ENCODE measurements around the gene PYGB.

The PYGB gene

DNA sequence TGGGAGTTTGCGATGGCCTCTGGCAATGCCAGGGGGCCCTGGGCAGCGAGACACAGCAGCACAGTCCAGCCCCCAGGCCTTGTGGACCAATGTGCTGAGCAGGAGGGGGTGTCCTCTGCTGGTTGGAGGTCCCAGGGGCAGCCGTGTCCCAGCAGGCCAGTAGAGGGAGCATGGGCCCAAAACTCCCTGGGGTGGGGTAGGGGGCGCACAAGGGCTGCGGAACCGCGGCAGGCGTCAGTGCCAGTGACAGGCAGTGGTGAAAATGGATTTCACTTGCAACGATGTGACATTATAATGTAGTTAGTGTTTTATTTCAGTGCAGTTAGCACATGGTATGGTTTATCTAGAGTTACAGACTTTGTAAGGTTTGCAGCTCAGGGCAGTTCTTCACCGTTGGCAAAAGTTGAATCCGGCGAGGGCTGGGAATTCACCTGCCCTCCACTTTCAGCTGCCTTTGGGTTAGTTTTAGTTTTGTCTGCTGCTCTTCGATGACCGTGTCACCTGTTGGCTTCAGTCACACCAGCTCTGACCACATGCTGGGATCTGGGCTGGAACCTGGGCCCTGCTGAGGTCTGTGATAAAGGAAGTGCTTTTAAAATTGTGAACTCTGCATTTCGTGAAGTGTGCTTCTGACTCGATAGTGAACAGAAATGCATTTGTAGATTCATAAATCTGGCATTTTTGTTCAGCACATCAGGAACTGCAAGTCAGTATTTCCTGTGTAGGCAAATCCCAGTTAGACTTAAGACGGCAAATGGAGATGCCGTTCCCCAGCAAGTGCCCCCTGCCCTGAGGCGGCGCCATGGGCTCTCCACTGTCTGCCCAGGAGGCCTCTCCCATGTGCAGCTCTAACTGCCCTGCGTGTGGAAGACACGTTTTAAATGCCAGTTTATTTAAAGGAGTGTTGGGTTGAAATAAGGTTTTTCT, 46.8 kb downstream of the PYGB start:
- Histone ChIP-seq H3K9me3 (ENCODE audit: low read length) (no peaks in the 10 kb centered on the region), H3K36me3 (ENCODE audit: insufficient read depth, low read length) (peaks cover 67% of the 10 kb centered on the region), H3K4me1 (ENCODE audit: insufficient read depth, low read length) (no peaks in the 10 kb centered on the region)

GRCh38 chr20:25295386-25296093, 47.7 kb downstream of the PYGB start:
- H3K36me3 ChIP-seq (ENCODE audit: insufficient read depth, low read length), result peaks cover 60% of the 10 kb centered on the region
- no peaks in the 10 kb centered on the region for H3K4me1 ChIP-seq (ENCODE audit: insufficient read depth, low read length)

More for the DNA sequence above, 46.8 kb downstream of the PYGB start:
- H2AFZ ChIP-seq (ENCODE audit: low read depth, low read length), result no peak overlapping the region
- no peaks in the 10 kb centered on the region for H3K27me3 ChIP-seq (ENCODE audit: insufficient read depth, low read length)
- H3K4me3 ChIP-seq (ENCODE audit: low read length), result no peak overlapping the region

DNA sequence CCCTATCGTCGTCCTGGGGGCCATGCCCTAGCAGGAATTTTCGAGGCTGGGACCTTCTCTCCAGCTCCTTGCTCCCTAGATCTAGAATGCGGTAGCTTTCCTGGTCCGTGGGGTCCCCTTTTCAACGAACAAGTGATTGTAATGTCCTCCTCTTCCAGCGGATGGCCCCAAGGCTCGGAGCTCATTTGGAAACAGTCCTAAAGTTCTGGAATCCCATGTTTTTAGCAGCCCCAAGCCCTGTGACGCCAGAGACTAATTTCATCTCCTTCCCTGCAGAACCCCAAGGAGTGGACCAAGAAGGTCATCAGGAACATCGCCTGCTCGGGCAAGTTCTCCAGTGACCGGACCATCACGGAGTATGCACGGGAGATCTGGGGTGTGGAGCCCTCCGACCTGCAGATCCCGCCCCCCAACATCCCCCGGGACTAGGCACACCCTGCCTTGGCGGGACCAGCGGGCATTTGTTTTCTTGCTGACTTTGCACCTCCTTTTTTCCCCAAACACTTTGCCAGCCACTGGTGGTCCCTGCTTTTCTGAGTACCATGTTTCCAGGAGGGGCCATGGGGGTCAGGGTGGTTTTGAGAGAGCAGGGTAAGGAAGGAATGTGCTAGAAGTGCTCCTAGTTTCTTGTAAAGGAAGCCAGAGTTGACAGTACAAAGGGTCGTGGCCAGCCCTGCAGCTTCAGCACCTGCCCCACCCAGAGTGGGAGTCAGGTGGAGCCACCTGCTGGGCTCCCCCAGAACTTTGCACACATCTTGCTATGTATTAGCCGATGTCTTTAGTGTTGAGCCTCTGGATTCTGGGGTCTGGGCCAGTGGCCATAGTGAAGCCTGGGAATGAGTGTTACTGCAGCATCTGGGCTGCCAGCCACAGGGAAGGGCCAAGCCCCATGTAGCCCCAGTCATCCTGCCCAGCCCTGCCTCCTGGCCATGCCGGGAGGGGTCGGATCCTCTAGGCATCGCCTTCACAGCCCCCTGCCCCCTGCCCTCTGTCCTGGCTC, 48.5 kb downstream of the PYGB start:
- H3K9me3 ChIP-seq (ENCODE audit: low read length), result no peaks in the 10 kb centered on the region
- H3K4me1 ChIP-seq (ENCODE audit: insufficient read depth, low read length), result no peaks in the 10 kb centered on the region
- H2AFZ ChIP-seq (ENCODE audit: low read depth, low read length), result no peak overlapping the region
- H3K36me3 ChIP-seq (ENCODE audit: insufficient read depth, low read length), result peaks cover 53% of the 10 kb centered on the region
- H3K4me3 ChIP-seq (ENCODE audit: low read length), result no peak overlapping the region
- no peaks in the 10 kb centered on the region for H3K27me3 ChIP-seq (ENCODE audit: insufficient read depth, low read length)

More at GRCh38 chr20:25295386-25296093, 47.7 kb downstream of the PYGB start:
- Histone ChIP-seq H3K4me3 (ENCODE audit: low read length) (no peak overlapping the region), H3K9me3 (ENCODE audit: low read length) (no peaks in the 10 kb centered on the region), H3K27me3 (ENCODE audit: insufficient read depth, low read length) (no peaks in the 10 kb centered on the region), H2AFZ (ENCODE audit: low read depth, low read length) (no peak overlapping the region)

DNA sequence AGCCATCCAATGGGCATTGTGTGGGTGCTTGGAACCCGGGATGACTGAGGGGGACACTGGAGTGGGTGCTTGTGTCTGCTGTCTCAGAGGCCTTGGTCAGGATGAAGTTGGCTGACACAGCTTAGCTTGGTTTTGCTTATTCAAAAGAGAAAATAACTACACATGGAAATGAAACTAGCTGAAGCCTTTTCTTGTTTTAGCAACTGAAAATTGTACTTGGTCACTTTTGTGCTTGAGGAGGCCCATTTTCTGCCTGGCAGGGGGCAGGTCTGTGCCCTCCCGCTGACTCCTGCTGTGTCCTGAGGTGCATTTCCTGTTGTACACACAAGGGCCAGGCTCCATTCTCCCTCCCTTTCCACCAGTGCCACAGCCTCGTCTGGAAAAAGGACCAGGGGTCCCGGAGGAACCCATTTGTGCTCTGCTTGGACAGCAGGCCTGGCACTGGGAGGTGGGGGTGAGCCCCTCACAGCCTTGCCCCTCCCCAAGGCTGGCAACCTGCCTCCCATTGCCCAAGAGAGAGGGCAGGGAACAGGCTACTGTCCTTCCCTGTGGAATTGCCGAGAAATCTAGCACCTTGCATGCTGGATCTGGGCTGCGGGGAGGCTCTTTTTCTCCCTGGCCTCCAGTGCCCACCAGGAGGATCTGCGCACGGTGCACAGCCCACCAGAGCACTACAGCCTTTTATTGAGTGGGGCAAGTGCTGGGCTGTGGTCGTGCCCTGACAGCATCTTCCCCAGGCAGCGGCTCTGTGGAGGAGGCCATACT, 49.4 kb downstream of the PYGB start:
- H3K27me3 ChIP-seq (ENCODE audit: insufficient read depth, low read length), result no peaks in the 10 kb centered on the region
- peaks cover 50% of the 10 kb centered on the region for H3K36me3 ChIP-seq (ENCODE audit: insufficient read depth, low read length)
- H3K9me3 ChIP-seq (ENCODE audit: low read length), result no peaks in the 10 kb centered on the region

DNA sequence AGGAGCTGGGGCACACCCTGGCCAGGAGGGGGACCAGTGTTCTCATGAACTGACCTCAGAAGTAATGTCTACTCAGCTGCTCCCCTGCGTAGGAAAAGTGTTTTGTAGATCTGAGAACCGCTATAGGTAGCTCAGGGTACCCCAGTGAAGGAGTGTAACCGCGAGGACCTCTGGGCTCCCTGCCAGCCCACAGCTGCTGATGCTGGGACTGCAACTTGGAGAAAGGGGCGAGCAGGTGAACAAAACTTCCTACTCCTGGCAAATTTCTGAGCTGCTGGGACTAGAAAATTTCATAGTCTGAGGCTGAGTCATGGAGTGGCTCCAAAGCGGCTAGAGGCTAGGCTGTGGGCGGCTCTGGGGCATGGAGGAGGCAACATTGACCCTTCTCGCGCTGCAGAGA, 51.9 kb downstream of the PYGB start:
- H3K27me3 ChIP-seq (ENCODE audit: insufficient read depth, low read length), result no peaks in the 10 kb centered on the region
- H2AFZ ChIP-seq (ENCODE audit: low read depth, low read length), result no peak overlapping the region
- no peaks in the 10 kb centered on the region for H3K9me3 ChIP-seq (ENCODE audit: low read length)
- peaks cover 41% of the 10 kb centered on the region for H3K36me3 ChIP-seq (ENCODE audit: insufficient read depth, low read length)
- H3K4me3 ChIP-seq (ENCODE audit: low read length), result no peak overlapping the region
- no peaks in the 10 kb centered on the region for H3K4me1 ChIP-seq (ENCODE audit: insufficient read depth, low read length)

More for the DNA sequence above, 49.4 kb downstream of the PYGB start:
- Histone ChIP-seq H3K4me3 (ENCODE audit: low read length) (no peak overlapping the region), H3K4me1 (ENCODE audit: insufficient read depth, low read length) (no peaks in the 10 kb centered on the region), H2AFZ (ENCODE audit: low read depth, low read length) (no peak overlapping the region)

GRCh38 chr20:25300496-25301170, 52.7 kb downstream of the PYGB start:
- Histone ChIP-seq H3K27me3 (ENCODE audit: insufficient read depth, low read length) (no peaks in the 10 kb centered on the region), H3K4me1 (ENCODE audit: insufficient read depth, low read length) (no peaks in the 10 kb centered on the region), H3K4me3 (ENCODE audit: low read length) (no peak overlapping the region), H3K36me3 (ENCODE audit: insufficient read depth, low read length) (peaks cover 35% of the 10 kb centered on the region), H3K9me3 (ENCODE audit: low read length) (no peaks in the 10 kb centered on the region), H2AFZ (ENCODE audit: low read depth, low read length) (no peak overlapping the region)

GRCh38 chr20:25301357-25301920, 53.6 kb downstream of the PYGB start:
- peaks cover 30% of the 10 kb centered on the region for H3K36me3 ChIP-seq (ENCODE audit: insufficient read depth, low read length)

GRCh38 chr20:25302596-25302995, 54.7 kb downstream of the PYGB start:
- Histone ChIP-seq H3K9me3 (ENCODE audit: low read length) (no peaks in the 10 kb centered on the region), H3K4me1 (ENCODE audit: insufficient read depth, low read length) (no peaks in the 10 kb centered on the region), H3K4me3 (ENCODE audit: low read length) (no peak overlapping the region), H2AFZ (ENCODE audit: low read depth, low read length) (no peak overlapping the region), H3K27me3 (ENCODE audit: insufficient read depth, low read length) (no peaks in the 10 kb centered on the region), H3K36me3 (ENCODE audit: insufficient read depth, low read length) (peaks cover 20% of the 10 kb centered on the region)

More at GRCh38 chr20:25301357-25301920, 53.6 kb downstream of the PYGB start:
- Histone ChIP-seq H3K9me3 (ENCODE audit: low read length) (no peaks in the 10 kb centered on the region), H3K4me1 (ENCODE audit: insufficient read depth, low read length) (no peaks in the 10 kb centered on the region), H2AFZ (ENCODE audit: low read depth, low read length) (no peak overlapping the region), H3K27me3 (ENCODE audit: insufficient read depth, low read length) (no peaks in the 10 kb centered on the region), H3K4me3 (ENCODE audit: low read length) (no peak overlapping the region)

DNA sequence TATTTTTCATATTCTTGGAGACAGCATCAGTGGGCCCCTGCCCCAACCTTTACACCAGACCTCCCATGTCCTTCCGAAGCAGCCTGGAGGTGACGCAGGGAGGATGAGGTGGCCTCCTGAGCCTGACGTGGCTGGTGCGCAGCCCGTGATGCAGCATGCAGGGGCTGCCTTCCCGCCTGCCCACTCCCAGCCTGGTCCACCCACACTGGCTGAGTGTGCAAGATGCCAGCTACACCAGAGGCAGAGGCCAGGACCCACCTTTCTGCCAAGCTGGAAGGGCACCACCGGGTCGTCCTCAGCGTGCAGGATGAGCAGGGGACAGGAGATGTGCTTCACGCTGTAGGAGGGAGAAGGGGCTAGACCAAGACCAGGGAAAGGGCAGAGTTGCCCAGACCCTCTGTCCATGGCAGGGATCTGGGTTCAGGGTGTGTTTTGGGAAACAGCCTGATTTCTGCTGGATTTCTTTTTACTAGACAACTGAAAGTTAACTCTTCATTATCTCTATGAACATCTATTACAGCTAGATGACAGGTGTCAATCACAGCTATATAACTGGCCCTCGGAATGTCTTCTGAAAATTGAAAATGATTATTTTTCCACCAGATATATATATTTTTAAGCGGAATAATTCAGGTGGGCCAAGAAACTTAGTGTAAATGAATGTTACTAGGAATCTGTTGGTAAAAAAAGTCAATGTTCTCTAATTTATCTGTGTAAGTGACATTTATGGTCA, 55.6 kb downstream of the PYGB start:
- Histone ChIP-seq H3K27me3 (ENCODE audit: insufficient read depth, low read length) (no peaks in the 10 kb centered on the region), H3K4me1 (ENCODE audit: insufficient read depth, low read length) (no peaks in the 10 kb centered on the region), H2AFZ (ENCODE audit: low read depth, low read length) (no peak overlapping the region), H3K36me3 (ENCODE audit: insufficient read depth, low read length) (peaks cover 16% of the 10 kb centered on the region), H3K4me3 (ENCODE audit: low read length) (no peak overlapping the region), H3K9me3 (ENCODE audit: low read length) (no peaks in the 10 kb centered on the region)

GRCh38 chr20:25304025-25304549, 56.2 kb downstream of the PYGB start:
- H3K4me1 ChIP-seq (ENCODE audit: insufficient read depth, low read length), result no peaks in the 10 kb centered on the region
- H3K27me3 ChIP-seq (ENCODE audit: insufficient read depth, low read length), result no peaks in the 10 kb centered on the region
- peaks cover 16% of the 10 kb centered on the region for H3K36me3 ChIP-seq (ENCODE audit: insufficient read depth, low read length)
- H2AFZ ChIP-seq (ENCODE audit: low read depth, low read length), result no peak overlapping the region
- no peak overlapping the region for H3K4me3 ChIP-seq (ENCODE audit: low read length)
- no peaks in the 10 kb centered on the region for H3K9me3 ChIP-seq (ENCODE audit: low read length)

All from neuron (in vitro differentiated cells).